Calu3 (cell line): ENCODE results near the gene CRY2. TPM values are rescaled to one million over a fixed set of nuclear protein-coding genes. Genes with fewer than 3 reads are reported as not detected.
A peak's percentile ranks its signal among the peaks of the same experiment; 100 is the strongest.

Source experiments
- BruUV-seq: library from RNA; stranded (reverse); fragments of 400-500 nt; replicated peaks from 2 replicates; lab custom pipeline; 2021; lab: Mats Ljungman, UMichigan
- CTCF ChIA-PET: fragments of 300-600 bp; sonication (Branson Sonifier 250); formaldehyde crosslinking; loops from one replicate; lab custom pipeline; 2022; ENCODE audit warnings: antibody characterized with exemption; lab: Charles Lee
- DNase-seq: peaks from one replicate; pipeline ENCODE4 v3.0.0; 2022
- H3K27ac Mint-ChIP-seq: one replicate; pipeline ENCODE4 v1.8.0; 2022; ENCODE audit warnings: mixed read lengths; ENCODE audit not compliant: unreplicated experiment
- H3K27me3 Mint-ChIP-seq: one replicate; pipeline ENCODE4 v1.8.0; 2022; ENCODE audit warnings: mixed read lengths; ENCODE audit not compliant: unreplicated experiment
- H3K36me3 Mint-ChIP-seq: one replicate; pipeline ENCODE4 v1.8.0; 2022; ENCODE audit warnings: mild to moderate bottlenecking, moderate library complexity, mixed read lengths; ENCODE audit not compliant: insufficient read depth, unreplicated experiment
- H3K4me1 Mint-ChIP-seq: one replicate; pipeline ENCODE4 v1.8.0; 2022; ENCODE audit warnings: mild to moderate bottlenecking, low read depth, mixed read lengths; ENCODE audit not compliant: unreplicated experiment
- H3K4me3 Mint-ChIP-seq: one replicate; pipeline ENCODE4 v1.8.0; 2022; ENCODE audit warnings: mild to moderate bottlenecking, low read depth, moderate library complexity, mixed read lengths; ENCODE audit not compliant: unreplicated experiment
- H3K9me3 Mint-ChIP-seq: one replicate; pipeline ENCODE4 v1.8.0; 2022; ENCODE audit warnings: low read depth, mixed read lengths; ENCODE audit not compliant: unreplicated experiment
- intact Hi-C: fragments of 100-400 bp; cut with micrococcal nuclease; formaldehyde crosslinking; loops from one replicate; pipeline ENCODE4 v1.10.0; 2022; ENCODE audit not compliant: unreplicated experiment
- total RNA-seq: library from RNA; stranded (reverse); gene quantifications from 2 replicates; pipeline ENCODE4 v1.2.3, GENCODE V29; 2022
- TF ChIP-seq, protein P1 (sequence below): fragments of 200-600 bp; IDR thresholded peaks from one replicate; pipeline ENCODE4 v1.8.0; 2022; ENCODE audit warnings: antibody characterized with exemption; ENCODE audit not compliant: unreplicated experiment

CRY2 gene
- total RNA-seq, 1 experiment from 2014 or later = 14.9 TPM

DNA sequence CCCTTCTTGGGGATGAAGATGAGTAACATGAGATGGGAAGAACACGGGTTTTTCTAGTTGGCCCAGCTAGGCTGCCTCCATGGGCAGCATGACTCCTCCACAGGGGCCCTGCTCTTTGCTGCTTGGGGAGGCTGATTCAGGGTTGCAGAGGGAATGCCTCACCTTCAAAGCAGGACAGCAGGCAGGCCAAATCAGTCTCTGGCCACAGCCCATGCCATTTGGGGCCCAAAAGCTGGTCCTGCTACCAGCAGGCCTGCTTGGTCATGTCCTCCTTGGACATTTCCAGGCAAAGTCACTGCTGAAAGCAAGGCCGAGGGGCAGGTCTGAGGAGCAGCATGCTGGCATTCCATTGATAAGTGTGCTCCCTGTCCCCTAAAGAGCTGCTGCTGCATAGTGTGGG is 24.4 kb downstream of the CRY2 start:
- TF ChIP-seq, protein P1, sequence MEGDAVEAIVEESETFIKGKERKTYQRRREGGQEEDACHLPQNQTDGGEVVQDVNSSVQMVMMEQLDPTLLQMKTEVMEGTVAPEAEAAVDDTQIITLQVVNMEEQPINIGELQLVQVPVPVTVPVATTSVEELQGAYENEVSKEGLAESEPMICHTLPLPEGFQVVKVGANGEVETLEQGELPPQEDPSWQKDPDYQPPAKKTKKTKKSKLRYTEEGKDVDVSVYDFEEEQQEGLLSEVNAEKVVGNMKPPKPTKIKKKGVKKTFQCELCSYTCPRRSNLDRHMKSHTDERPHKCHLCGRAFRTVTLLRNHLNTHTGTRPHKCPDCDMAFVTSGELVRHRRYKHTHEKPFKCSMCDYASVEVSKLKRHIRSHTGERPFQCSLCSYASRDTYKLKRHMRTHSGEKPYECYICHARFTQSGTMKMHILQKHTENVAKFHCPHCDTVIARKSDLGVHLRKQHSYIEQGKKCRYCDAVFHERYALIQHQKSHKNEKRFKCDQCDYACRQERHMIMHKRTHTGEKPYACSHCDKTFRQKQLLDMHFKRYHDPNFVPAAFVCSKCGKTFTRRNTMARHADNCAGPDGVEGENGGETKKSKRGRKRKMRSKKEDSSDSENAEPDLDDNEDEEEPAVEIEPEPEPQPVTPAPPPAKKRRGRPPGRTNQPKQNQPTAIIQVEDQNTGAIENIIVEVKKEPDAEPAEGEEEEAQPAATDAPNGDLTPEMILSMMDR = no peak
- Mint-ChIP-seq H3K27ac (no peak overlapping the region), H3K4me3 (no peak overlapping the region), H3K36me3 (peaks cover under 1% of the 10 kb centered on the region), H3K4me1 (no peaks in the 10 kb centered on the region), H3K27me3 (no peaks in the 10 kb centered on the region), H3K9me3 (no peaks in the 10 kb centered on the region)
- DNase-seq = no peak
- intact Hi-C loops = loop anchor here (1.0 kb wide), 1 partner anchor 135 kb away; no protein-coding TSS in a partner anchor
- no TSS peak for BruUV-seq
- CTCF ChIA-PET = interaction anchor here (1.2 to 2.4 kb wide), 2 partner anchors 93 to 135 kb away, joined by 6 to 13 read pairs; no protein-coding TSS in a partner anchor

DNA sequence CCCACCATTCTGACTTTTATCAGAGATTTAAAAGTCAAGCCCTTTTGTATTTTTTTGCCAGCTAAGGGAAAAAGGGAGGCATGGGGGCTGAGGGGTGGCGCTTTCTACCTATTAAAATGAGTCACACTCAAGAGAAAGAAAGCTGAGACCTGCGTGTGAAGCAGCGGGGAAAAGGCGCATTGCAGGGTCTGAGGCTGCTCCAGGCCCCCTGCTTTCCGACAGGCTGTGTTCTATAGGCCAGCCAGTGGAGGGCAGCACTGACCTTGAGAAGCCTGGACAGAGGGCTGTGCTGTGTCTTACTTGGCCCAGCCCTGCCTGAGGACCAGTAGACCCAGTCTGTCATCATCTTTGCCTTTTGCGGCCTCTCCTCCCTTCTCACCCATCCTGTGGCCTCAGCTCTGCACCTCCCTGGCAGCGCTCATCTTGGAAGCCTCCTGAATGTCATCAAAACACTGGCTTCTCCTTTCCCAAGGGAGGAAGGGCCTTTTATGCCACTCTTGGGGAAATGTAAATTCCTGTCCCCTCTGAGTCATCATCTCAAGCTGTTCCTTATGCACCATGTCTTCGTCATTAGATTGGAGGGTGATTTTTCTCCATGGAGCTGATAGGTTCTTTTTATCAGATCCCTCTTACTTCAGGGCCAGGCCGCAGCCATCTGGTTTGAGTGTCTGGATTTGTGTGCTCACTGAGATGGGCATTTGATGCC is 25.5 kb downstream of the CRY2 start:
- H3K27me3 Mint-ChIP-seq = no peaks in the 10 kb centered on the region
- H3K4me1 Mint-ChIP-seq = no peaks in the 10 kb centered on the region
- no peaks in the 10 kb centered on the region for H3K36me3 Mint-ChIP-seq
- CTCF ChIA-PET = interaction anchor here (0.9 to 2.4 kb wide), 3 partner anchors 26 to 134 kb away, joined by 3 to 13 read pairs (median 6); no protein-coding TSS in a partner anchor
- no peaks in the 10 kb centered on the region for H3K9me3 Mint-ChIP-seq
- H3K4me3 Mint-ChIP-seq = no peak overlapping the region
- intact Hi-C loops = loop anchor here (1.0 kb wide), 1 partner anchor 133 kb away; no protein-coding TSS in a partner anchor
- TF ChIP-seq, protein P1 = peak; percentile 59
- no TSS peak for BruUV-seq
- no peak overlapping the region for H3K27ac Mint-ChIP-seq
- DNase-seq = peak; percentile 60

DNA sequence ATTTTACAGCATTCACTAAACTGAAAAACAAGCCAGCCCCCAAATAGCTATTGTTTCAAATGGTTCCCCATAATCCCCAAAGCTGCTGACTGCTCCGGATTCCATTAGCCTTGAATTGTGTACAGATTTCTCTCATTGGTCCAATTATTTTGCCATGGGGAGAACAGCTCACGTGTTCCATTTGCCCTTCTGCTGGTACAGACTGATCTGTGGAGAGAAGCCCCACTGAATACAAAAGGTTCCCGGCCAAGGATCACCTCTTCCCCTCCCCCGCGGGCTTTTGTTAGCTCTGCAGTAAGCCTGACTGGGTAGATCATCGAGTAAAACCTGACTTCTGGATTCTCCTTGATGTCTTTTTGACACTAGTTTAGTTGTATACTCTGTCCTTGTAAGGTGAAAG is 29.1 kb downstream of the CRY2 start:
- H3K4me3 Mint-ChIP-seq = no peak overlapping the region
- H3K36me3 Mint-ChIP-seq = no peaks in the 10 kb centered on the region
- TF ChIP-seq, protein P1 = no peak
- no peak for DNase-seq
- H3K27me3 Mint-ChIP-seq = no peaks in the 10 kb centered on the region
- no TSS peak for BruUV-seq
- no peak overlapping the region for H3K27ac Mint-ChIP-seq
- H3K9me3 Mint-ChIP-seq = no peaks in the 10 kb centered on the region
- CTCF ChIA-PET = interaction anchor here (0.7 kb wide), 1 partner anchor 16 kb away, joined by 3 read pairs; no protein-coding TSS in a partner anchor
- intact Hi-C loops = no loop called here
- no peaks in the 10 kb centered on the region for H3K4me1 Mint-ChIP-seq

DNA sequence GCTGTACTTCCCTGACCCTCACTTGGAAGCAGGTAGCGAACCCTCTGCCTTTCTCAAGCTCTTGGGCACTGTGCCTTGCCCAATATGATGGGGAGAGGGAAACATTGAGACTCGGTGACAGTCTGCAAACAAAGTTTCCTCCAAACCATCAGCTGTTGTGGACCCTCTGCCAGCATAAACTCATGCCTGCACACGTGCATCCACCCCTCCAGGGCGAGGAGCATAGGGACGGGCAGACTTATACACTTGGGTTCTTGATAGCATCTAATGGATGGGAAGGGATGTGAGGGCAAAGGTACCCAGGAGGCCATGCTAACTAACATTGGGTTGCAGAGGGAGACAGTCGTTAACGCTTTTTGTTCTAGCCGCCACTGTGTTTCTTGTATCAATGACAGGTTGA is 29.9 kb downstream of the CRY2 start:
- Mint-ChIP-seq H3K36me3 (no peaks in the 10 kb centered on the region), H3K4me3 (no peak overlapping the region), H3K9me3 (no peaks in the 10 kb centered on the region), H3K4me1 (no peaks in the 10 kb centered on the region), H3K27ac (no peak overlapping the region), H3K27me3 (no peaks in the 10 kb centered on the region)
- intact Hi-C loops = no loop called here
- no peak for DNase-seq
- CTCF ChIA-PET = no interaction called here
- TF ChIP-seq, protein P1 = no peak
- no TSS peak for BruUV-seq
